ENCODE data around the gene PLEKHM3. TPM values are rescaled to one million over a fixed set of nuclear protein-coding genes. Genes with fewer than 3 reads are reported as not detected.

PLEKHM3 gene
- total and polyA plus RNA-seq, 12 donors: 9.5 to 39.6 (median 21.7) TPM

DNA sequence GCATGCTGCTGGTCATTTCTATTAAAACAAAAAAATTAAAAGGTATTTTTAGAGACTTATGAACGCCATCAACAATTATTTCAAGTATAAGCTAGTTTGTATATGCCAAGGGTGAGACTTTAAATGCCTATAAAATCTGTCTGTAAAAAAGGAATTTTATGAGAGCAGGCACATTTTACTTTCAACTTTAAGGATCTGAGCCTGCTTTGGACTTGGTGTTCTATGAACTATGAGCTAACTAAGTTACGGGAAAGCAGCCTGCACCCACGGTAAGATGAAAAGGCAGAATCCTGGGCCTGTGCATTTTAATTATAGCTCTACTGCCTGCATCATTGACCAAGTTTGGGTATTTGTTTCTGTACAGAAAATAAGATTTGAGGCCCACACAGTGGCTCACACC is 95.4 kb downstream of the PLEKHM3 start:
- WGBS, 4 donors: 88 to 98% (median 95%) methylated on average over 3 of the region's 3 CpGs
- Histone ChIP-seq H3K4me1 (replicated peaks in 1 of 2) (peaks cover 6 to 27% of the 10 kb centered on the region in 2 donors), H3K36me3 (replicated peaks in 1 of 2) (no peaks in the 10 kb centered on the region), H3K27ac (no peak overlapping the region), H3K9me3 (replicated peaks in 1 of 3) (no peaks in the 10 kb centered on the region), H3K27me3 (no peaks in the 10 kb centered on the region), H3K4me3 (no peak overlapping the region)
- no peak for TF ChIP-seq POLR2A (IDR thresholded peaks at IDR 0.05)
- TF ChIP-seq, protein P1, sequence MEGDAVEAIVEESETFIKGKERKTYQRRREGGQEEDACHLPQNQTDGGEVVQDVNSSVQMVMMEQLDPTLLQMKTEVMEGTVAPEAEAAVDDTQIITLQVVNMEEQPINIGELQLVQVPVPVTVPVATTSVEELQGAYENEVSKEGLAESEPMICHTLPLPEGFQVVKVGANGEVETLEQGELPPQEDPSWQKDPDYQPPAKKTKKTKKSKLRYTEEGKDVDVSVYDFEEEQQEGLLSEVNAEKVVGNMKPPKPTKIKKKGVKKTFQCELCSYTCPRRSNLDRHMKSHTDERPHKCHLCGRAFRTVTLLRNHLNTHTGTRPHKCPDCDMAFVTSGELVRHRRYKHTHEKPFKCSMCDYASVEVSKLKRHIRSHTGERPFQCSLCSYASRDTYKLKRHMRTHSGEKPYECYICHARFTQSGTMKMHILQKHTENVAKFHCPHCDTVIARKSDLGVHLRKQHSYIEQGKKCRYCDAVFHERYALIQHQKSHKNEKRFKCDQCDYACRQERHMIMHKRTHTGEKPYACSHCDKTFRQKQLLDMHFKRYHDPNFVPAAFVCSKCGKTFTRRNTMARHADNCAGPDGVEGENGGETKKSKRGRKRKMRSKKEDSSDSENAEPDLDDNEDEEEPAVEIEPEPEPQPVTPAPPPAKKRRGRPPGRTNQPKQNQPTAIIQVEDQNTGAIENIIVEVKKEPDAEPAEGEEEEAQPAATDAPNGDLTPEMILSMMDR (IDR thresholded peaks at IDR 0.05): no peak
- no peak for DNase-seq
- intact Hi-C loops (cut with DNase I): no loop called here

DNA sequence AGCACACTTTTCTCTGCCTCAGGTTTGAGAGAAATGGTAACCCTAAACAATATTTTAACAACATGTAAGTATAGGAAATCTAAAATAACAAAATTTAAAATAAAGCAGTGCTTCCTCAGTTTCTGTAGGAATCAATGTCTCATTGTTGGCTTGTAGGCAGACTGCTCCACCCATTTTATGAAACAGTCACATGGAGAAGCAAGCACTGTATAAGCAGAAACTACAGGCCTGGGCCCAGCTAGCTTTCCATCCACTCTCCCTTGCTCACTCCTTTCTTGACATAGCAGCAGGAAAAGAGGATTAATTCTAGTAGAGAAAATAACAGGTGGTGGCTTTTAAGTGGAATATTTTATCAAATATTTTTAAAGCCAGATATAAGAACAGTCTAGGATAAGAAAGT is 97.2 kb downstream of the PLEKHM3 start:
- H3K36me3 ChIP-seq (replicated peaks in 1 of 2): no peaks in the 10 kb centered on the region
- DNase-seq: no peak
- H3K4me1 ChIP-seq (replicated peaks in 1 of 2): peaks cover 6 to 27% of the 10 kb centered on the region in 2 donors
- H3K9me3 ChIP-seq (replicated peaks in 1 of 3): no peaks in the 10 kb centered on the region
- no peak overlapping the region for H3K4me3 ChIP-seq
- TF ChIP-seq, protein P1 (IDR thresholded peaks at IDR 0.05): no peak
- no peak for TF ChIP-seq POLR2A (IDR thresholded peaks at IDR 0.05)
- intact Hi-C loops (cut with DNase I): no loop called here
- no peaks in the 10 kb centered on the region for H3K27me3 ChIP-seq
- H3K27ac ChIP-seq: no peak overlapping the region

DNA sequence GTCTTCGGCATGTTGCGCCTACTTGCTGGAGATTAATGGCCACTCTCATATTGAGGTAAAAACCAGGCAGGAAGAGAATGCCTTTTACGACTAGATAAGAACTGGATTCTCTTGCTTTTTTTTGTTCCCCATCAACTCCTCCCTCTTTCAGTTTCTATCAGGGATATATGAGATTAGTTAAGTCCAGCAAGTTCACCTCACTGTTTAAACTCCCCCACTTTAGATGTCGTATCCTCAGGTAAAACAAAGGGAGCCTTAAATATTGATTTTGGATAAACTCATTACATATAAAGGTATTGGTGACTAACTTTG is 98.4 kb downstream of the PLEKHM3 start:
- TF ChIP-seq, protein P1 (IDR thresholded peaks at IDR 0.05): no peak
- no peak for TF ChIP-seq POLR2A (IDR thresholded peaks at IDR 0.05)
- H3K9me3 ChIP-seq (replicated peaks in 1 of 3): no peaks in the 10 kb centered on the region
- H3K27me3 ChIP-seq: no peaks in the 10 kb centered on the region
- peaks cover 6 to 21% of the 10 kb centered on the region in 2 donors for H3K4me1 ChIP-seq (replicated peaks in 1 of 2)
- H3K36me3 ChIP-seq (replicated peaks in 1 of 2): no peaks in the 10 kb centered on the region
- 66 to 84% (median 78%) methylated on average over 4 of the region's 4 CpGs for WGBS, 4 donors
- intact Hi-C loops (cut with DNase I): no loop called here
- DNase-seq: no peak
- H3K27ac ChIP-seq: peak overlapping the region; percentile 44 to 84 (median 73)
- no peak overlapping the region for H3K4me3 ChIP-seq

DNA sequence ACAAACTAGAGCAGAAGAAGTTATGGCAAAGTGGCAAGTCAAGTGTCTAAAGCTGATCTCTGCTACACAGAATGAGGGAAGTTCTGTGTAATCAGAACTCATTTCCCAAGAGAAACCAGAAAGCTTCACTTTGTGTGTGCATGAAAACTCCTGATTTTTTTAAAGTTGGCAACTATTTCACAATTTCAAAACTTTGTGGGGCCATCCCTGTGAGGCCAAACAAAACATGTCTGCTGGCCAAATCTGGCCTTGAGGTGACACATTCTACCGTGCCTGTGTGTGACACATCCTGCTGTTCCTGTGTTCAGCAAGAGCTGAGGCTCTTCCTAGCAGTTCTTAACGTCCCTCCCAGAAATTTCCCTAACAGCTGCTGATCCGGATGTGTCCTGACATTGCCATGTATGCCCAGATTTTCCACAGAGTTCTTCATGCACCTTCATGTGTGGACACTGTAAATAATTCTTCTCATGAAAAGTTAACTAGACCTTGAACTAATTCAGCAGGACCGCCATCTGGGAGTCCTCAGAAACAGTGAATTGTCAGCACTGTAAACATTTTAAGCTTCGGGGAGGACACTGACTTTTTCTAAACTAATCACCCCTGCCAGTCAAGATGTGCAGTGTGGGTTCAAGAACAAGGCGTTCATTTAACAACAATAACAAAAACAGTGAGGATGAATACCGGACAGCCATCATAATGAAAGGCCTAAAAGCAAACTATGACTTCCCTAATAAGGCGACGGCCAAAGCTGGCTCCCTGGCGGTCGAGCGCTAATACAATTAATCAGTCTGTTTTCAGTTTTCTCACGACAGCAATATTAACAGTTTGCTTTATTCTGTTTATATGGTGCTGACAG is 99.0 kb downstream of the PLEKHM3 start:
- H3K36me3 ChIP-seq (replicated peaks in 1 of 2): no peaks in the 10 kb centered on the region
- no peaks in the 10 kb centered on the region for H3K9me3 ChIP-seq (replicated peaks in 1 of 3)
- peak overlapping the region; percentile 44 to 84 (median 73) for H3K27ac ChIP-seq
- H3K4me1 ChIP-seq (replicated peaks in 1 of 2): peaks cover 6 to 21% of the 10 kb centered on the region in 2 donors
- TF ChIP-seq, protein P1 (IDR thresholded peaks at IDR 0.05): no peak
- TF ChIP-seq POLR2A (IDR thresholded peaks at IDR 0.05): peak in 1 of 2 donors; percentile 53
- H3K27me3 ChIP-seq: no peaks in the 10 kb centered on the region
- DNase-seq: peak; percentile 62 to 94 (median 90)
- H3K4me3 ChIP-seq: no peak overlapping the region
- WGBS, 4 donors: 37 to 56% (median 47%) methylated on average over 13 of the region's 13 CpGs
- intact Hi-C loops (cut with DNase I): no loop called here

Data from adrenal gland (tissue), 12 donors.